H1 (cell line): ENCODE measurements around the gene LMNTD2. TPM values are rescaled to one million over a fixed set of nuclear protein-coding genes. Genes with fewer than 3 reads are reported as not detected.

ENCODE experiments used
- CTCF ChIA-PET: fragments of 300-600 bp; sonication (Branson Sonifier 250); formaldehyde crosslinking; loops from one replicate; lab custom pipeline; 2021; ENCODE audit not compliant: partially characterized antibody; lab: Charles Lee
- POLR2A ChIA-PET: fragments of 300-600 bp; sonication (Branson Sonifier 250); formaldehyde crosslinking; loops from one replicate; lab custom pipeline; 2021; ENCODE audit warnings: inconsistent platforms; ENCODE audit not compliant: partially characterized antibody; lab: Charles Lee
- DNase-seq, 2 experiments: peaks; one replicate each; pipeline versions ENCODE4 v3.0.0 to v3.0.0-alpha.2; 2010 to 2022; ENCODE audit warnings: low spot score in 2 of 2, low read depth in 1 of 2, mixed read lengths in 1 of 2
- FAIRE-seq: peaks from 2 replicates; lab custom pipeline; 2011; peaks lifted over from hg19 to GRCh38; lab: Jason Lieb, UNC
- H2AFZ ChIP-seq: 2 replicates; pipeline ENCODE4 v1.8.1; 2012; ENCODE audit warnings: low read length, inconsistent platforms
- H2AK5ac ChIP-seq: 2 replicates; pipeline ENCODE4 v1.6.1; 2013; ENCODE audit warnings: low read depth, low read length
- H2BK120ac ChIP-seq: replicated peaks from 2 replicates; pipeline ENCODE3; 2013; ENCODE audit warnings: low read depth, low read length, inconsistent platforms
- H2BK12ac ChIP-seq: 2 replicates; pipeline ENCODE4 v1.6.1; 2013; ENCODE audit warnings: low read depth, low read length
- H2BK15ac ChIP-seq: 2 replicates; pipeline ENCODE4 v1.6.1; 2013; ENCODE audit warnings: low read length
- H2BK20ac ChIP-seq: 2 replicates; pipeline ENCODE4 v1.6.1; 2013; ENCODE audit warnings: low read length
- H2BK5ac ChIP-seq: 2 replicates; pipeline ENCODE4 v1.6.1; 2013; ENCODE audit warnings: low read depth, low read length
- H3K14ac ChIP-seq: 2 replicates; pipeline ENCODE4 v1.6.1; 2013; ENCODE audit warnings: inconsistent platforms; ENCODE audit not compliant: insufficient read length
- H3K18ac ChIP-seq: 2 replicates; pipeline ENCODE4 v1.6.1; 2013; ENCODE audit warnings: low read length; ENCODE audit errors: extremely low read depth
- H3K23ac ChIP-seq: 2 replicates; pipeline ENCODE4 v1.6.1; 2013; ENCODE audit warnings: inconsistent platforms; ENCODE audit not compliant: insufficient read length
- H3K23me2 ChIP-seq: 2 replicates; pipeline ENCODE4 v1.6.1; 2013; ENCODE audit warnings: low read depth, low read length
- H3K27ac ChIP-seq: 2 replicates; pipeline ENCODE4 v1.6.1; 2011; ENCODE audit warnings: low read depth, low read length, inconsistent platforms
- H3K27me3 ChIP-seq, 4 experiments: replicated peaks in 1 of 4; 1 replicate in 1 of 4; 2 replicates in 3 of 4; pipeline versions ENCODE4 v1.6.1 to v1.8.1; 2011 to 2013; ENCODE audit warnings: low read length in 3 of 4, mild to moderate bottlenecking in 3 of 4, inconsistent platforms in 2 of 4, mixed read lengths in 2 of 4, moderate library complexity in 1 of 4; ENCODE audit not compliant: control insufficient read depth in 3 of 4, insufficient read depth in 3 of 4; ENCODE audit errors: extremely low read depth in 1 of 4
- H3K36me3 ChIP-seq, 4 experiments: 2 replicates each; pipeline versions ENCODE4 v1.6.1 to v1.8.1; 2011 to 2013; ENCODE audit warnings: mild to moderate bottlenecking in 4 of 4, low read length in 3 of 4, moderate library complexity in 2 of 4, control low read depth in 1 of 4, inconsistent platforms in 1 of 4; ENCODE audit not compliant: insufficient read depth in 4 of 4, control insufficient read depth in 2 of 4
- H3K4ac ChIP-seq: replicated peaks from 2 replicates; pipeline ENCODE3; 2013; ENCODE audit warnings: low read length, low read depth, mixed read lengths, inconsistent platforms; ENCODE audit not compliant: insufficient read length
- H3K4me1 ChIP-seq, 4 experiments: replicated peaks in 1 of 4; 1 replicate in 1 of 4; 2 replicates in 3 of 4; pipeline versions ENCODE4 v1.6.1 to v1.8.1; 2011 to 2013; ENCODE audit warnings: low read length in 3 of 4, inconsistent platforms in 2 of 4, mixed read lengths in 1 of 4; ENCODE audit not compliant: insufficient read depth in 4 of 4, control insufficient read depth in 3 of 4
- H3K4me2 ChIP-seq, 2 experiments: 2 replicates each; pipeline versions ENCODE4 v1.6.1 to v1.8.1; 2011 to 2013; ENCODE audit warnings: low read depth in 2 of 2, low read length in 2 of 2, control low read depth in 1 of 2, inconsistent platforms in 1 of 2, mild to moderate bottlenecking in 1 of 2; ENCODE audit not compliant: insufficient read depth in 1 of 2
- H3K4me3 ChIP-seq, 4 experiments: fragments of 200-600, 300-600 bp in 1 of 4; sonication (generic), shearing (Covaris generic), sonication (Bioruptor Twin) in 1 of 4; 2 replicates each; pipeline versions ENCODE4 v1.5.1 to v1.8.1; 2011 to 2016; ENCODE audit warnings: low read length in 4 of 4, low read depth in 3 of 4, control low read depth in 2 of 4, inconsistent platforms in 2 of 4, mild to moderate bottlenecking in 2 of 4, mixed read lengths in 1 of 4, moderate library complexity in 1 of 4; ENCODE audit not compliant: insufficient read depth in 2 of 4; ENCODE audit errors: extremely low read depth in 1 of 4
- H3K56ac ChIP-seq: replicated peaks from 2 replicates; pipeline ENCODE3; 2013; ENCODE audit warnings: low read depth, mild to moderate bottlenecking, mixed read lengths, low read length, inconsistent platforms; ENCODE audit not compliant: insufficient read length
- H3K79me1 ChIP-seq: 2 replicates; pipeline ENCODE4 v1.6.1; 2013; ENCODE audit warnings: low read depth, low read length, control low read depth
- H3K79me2 ChIP-seq, 2 experiments: 2 replicates each; pipeline versions ENCODE4 v1.6.1 to v1.8.1; 2012 to 2013; ENCODE audit warnings: low read length in 2 of 2, mild to moderate bottlenecking in 2 of 2, inconsistent platforms in 1 of 2; ENCODE audit not compliant: insufficient read depth in 2 of 2, control insufficient read depth in 1 of 2
- H3K9ac ChIP-seq, 4 experiments: replicated peaks in 1 of 4; 1 replicate in 1 of 4; 2 replicates in 3 of 4; pipeline versions ENCODE4 v1.6.1 to v1.8.1; 2011 to 2013; ENCODE audit warnings: low read depth in 3 of 4, low read length in 3 of 4, control low read depth in 2 of 4, mild to moderate bottlenecking in 2 of 4, moderate library complexity in 2 of 4, inconsistent platforms in 1 of 4; ENCODE audit errors: extremely low read depth in 1 of 4
- H3K9me3 ChIP-seq, 2 experiments: 2 replicates each; pipeline versions ENCODE4 v1.6.1 to v1.8.1; 2012 to 2013; ENCODE audit warnings: mild to moderate bottlenecking in 2 of 2, moderate library complexity in 2 of 2, control low read depth in 1 of 2, inconsistent platforms in 1 of 2, low read depth in 1 of 2, low read length in 1 of 2, mixed read lengths in 1 of 2; ENCODE audit not compliant: insufficient read depth in 2 of 2
- H4K20me1 ChIP-seq, 2 experiments: replicated peaks in 1 of 2; 2 replicates each; pipeline versions ENCODE3 to v1.8.1; 2011 to 2013; ENCODE audit warnings: inconsistent platforms in 2 of 2, low read length in 2 of 2, mild to moderate bottlenecking in 1 of 2; ENCODE audit not compliant: insufficient read depth in 2 of 2, control insufficient read depth in 1 of 2
- H4K5ac ChIP-seq: 2 replicates; pipeline ENCODE4 v1.6.1; 2013; ENCODE audit warnings: low read length, low read depth, mixed read lengths, inconsistent platforms; ENCODE audit not compliant: insufficient read length
- H4K8ac ChIP-seq: 2 replicates; pipeline ENCODE4 v1.8.0; 2013; ENCODE audit warnings: mild to moderate bottlenecking, moderate library complexity, low read length, inconsistent platforms; ENCODE audit not compliant: insufficient read depth; ENCODE audit errors: extremely low read depth
- H4K91ac ChIP-seq: replicated peaks from 2 replicates; pipeline ENCODE3; 2013; ENCODE audit warnings: low read length, mixed read lengths, inconsistent platforms; ENCODE audit not compliant: insufficient read length
- CEBPB ChIP-seq: IDR thresholded peaks from 2 replicates; pipeline ENCODE4 v1.6.1; 2012; ENCODE audit warnings: low read depth, low read length
- CTCF ChIP-seq, 3 experiments: IDR thresholded peaks; 1 replicate in 2 of 3; 2 replicates in 1 of 3; pipeline versions ENCODE4 v1.5.1 to v1.6.1; 2011; ENCODE audit warnings: low read length in 3 of 3, mild to moderate bottlenecking in 3 of 3, inconsistent platforms in 2 of 3, low read depth in 1 of 3, moderate library complexity in 1 of 3; ENCODE audit not compliant: insufficient read depth in 1 of 3; ENCODE audit errors: control extremely low read depth in 1 of 3
- EZH2 ChIP-seq: fragments of 200-600 bp; sonication (generic); IDR thresholded peaks from 2 replicates; pipeline ENCODE4 v1.7.1; 2012; ENCODE audit warnings: low read depth, mild to moderate bottlenecking, moderate library complexity, low read length, inconsistent platforms; ENCODE audit not compliant: severe bottlenecking
- FOSL1 ChIP-seq: IDR thresholded peaks from 2 replicates; pipeline ENCODE4 v1.6.1; 2011; ENCODE audit warnings: mild to moderate bottlenecking, low read depth, low read length, moderate library complexity; ENCODE audit not compliant: insufficient read depth
- HDAC2 ChIP-seq, 2 experiments: fragments of 300-600 bp in 1 of 2; sonication (generic) in 1 of 2; IDR thresholded peaks; 2 replicates each; pipeline ENCODE4 v1.6.1; 2011 to 2012; ENCODE audit warnings: low read depth in 2 of 2, low read length in 2 of 2, mild to moderate bottlenecking in 2 of 2, moderate library complexity in 2 of 2, borderline replicate concordance in 1 of 2, inconsistent platforms in 1 of 2
- RAD21 ChIP-seq, 2 experiments: IDR thresholded peaks in 1 of 2; conservative IDR thresholded peaks in 1 of 2; 2 replicates each; pipeline ENCODE4 v1.6.1; 2011; ENCODE audit warnings: low read depth in 2 of 2, low read length in 2 of 2, improper control_type of control experiment in 1 of 2, inconsistent platforms in 1 of 2, mild to moderate bottlenecking in 1 of 2, moderate library complexity in 1 of 2
- SP4 ChIP-seq: IDR thresholded peaks from 2 replicates; pipeline ENCODE4 v1.6.1; 2012; ENCODE audit warnings: low read length, inconsistent platforms
- YY1 ChIP-seq: IDR thresholded peaks from 2 replicates; pipeline ENCODE4 v1.6.1; 2011; ENCODE audit warnings: low read depth, mild to moderate bottlenecking, low read length
- whole genome bisulfite sequencing, 2 experiments: shearing (Covaris generic) in 1 of 2; methylation state at CpG; one replicate each; pipeline versions ENCODE4 v1.1.6 to v1.1.7; 2013 to 2015; ENCODE audit warnings: low lambda C conversion rate in 2 of 2, mixed read lengths in 2 of 2, inconsistent platforms in 1 of 2, low coverage in 1 of 2, missing lambda C conversion rate in 1 of 2; ENCODE audit not compliant: insufficient replicate concordance in 2 of 2, insufficient coverage in 1 of 2, insufficient read length in 1 of 2; ENCODE audit errors: extremely low coverage in 1 of 2, missing lambda C conversion rate in 1 of 2; 5-methylcytosine and 5-hydroxymethylcytosine counted together
- polyA plus RNA-seq, 7 experiments: library from polyadenylated mRNA; depleted of rRNA in 3 of 7; stranded (reverse) in 5 of 7; unstranded in 2 of 7; fragments of >200 nt in 5 of 7; fragments of 200-250 nt in 2 of 7; gene quantifications; 1 replicate in 5 of 7; 2 replicates in 1 of 7; 4 replicates in 1 of 7; pipeline versions ENCODE4 v1.2.1 to v1.2.3, GENCODE V29; 2011 to 2013; ENCODE audit warnings: missing spikeins in 2 of 7, mixed read lengths in 2 of 7
- total RNA-seq: library from RNA; stranded (reverse); fragmentation: NEBNext Ultra II Directional; extraction: Animal tissue kit (Norgen Biotek cat#: 25700); gene quantifications from 2 replicates; pipeline ENCODE4 v1.2.1, GENCODE V29; 2021

The LMNTD2 gene
- total and polyA plus RNA-seq, 2 of the 8 experiments (the other 6 are each of a cell fraction or from before 2014, with no cell fraction given) = 1.6 to 3.1 TPM

DNA sequence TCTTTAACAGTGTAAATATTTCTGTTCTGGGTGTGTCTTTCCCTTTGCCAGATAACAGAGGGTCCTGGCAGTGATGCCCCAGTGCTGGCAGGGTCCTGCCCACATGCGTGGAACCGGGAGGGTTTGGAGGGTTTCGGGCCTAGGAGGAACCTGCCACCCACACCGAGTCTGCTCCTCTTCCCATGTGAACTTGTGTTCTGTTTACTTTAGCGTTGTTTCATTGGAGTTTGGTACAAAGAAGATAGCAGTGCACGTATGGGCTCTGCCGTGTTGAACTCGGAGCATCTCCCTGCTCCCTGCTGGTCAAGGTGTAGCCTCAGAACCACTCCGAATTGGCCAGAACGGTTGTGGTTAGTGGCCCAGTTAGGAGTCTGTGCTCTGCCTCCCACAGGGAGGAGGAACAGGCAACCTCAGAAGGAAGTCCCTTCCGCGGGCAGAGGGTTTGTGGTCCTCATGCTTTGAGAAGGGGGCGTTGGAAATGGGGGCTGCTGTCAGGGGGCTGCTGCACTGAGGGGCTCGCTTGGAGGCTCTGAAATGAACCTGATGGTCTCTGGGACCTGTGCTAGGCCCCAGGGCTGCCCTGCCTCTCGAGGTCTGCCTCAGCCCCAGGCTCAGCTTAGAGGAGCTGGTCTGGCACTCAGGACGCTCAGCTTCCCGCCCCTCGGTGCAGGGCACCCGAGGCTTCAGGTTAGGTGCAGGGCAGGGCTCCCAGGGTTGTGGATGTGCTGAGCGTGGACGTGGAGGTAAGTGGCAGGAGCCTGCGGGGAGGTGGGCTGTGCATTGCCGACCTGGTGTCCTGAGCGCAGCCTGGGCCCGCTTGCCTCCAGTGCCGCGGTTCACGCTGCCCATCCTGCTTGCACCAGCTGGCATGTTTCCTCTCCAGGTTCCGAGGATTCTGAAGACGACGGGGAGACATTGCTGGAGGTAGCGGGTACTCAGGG, 26.1 kb upstream of the LMNTD2 start:
- no peak overlapping the region for H3K56ac ChIP-seq
- H3K79me1 ChIP-seq = peaks cover 11% of the 10 kb centered on the region
- POLR2A ChIA-PET = no interaction called here
- no peak overlapping the region for H3K18ac ChIP-seq
- no peaks in the 10 kb centered on the region for H3K9me3 ChIP-seq
- H3K27me3 ChIP-seq = no peaks in the 10 kb centered on the region
- H2BK120ac ChIP-seq = no peak overlapping the region
- FAIRE-seq = no peak
- H2BK12ac ChIP-seq = no peak overlapping the region
- H3K14ac ChIP-seq = no peak overlapping the region
- H2BK5ac ChIP-seq = no peak overlapping the region
- H2BK20ac ChIP-seq = no peak overlapping the region
- no peaks in the 10 kb centered on the region for H3K4me1 ChIP-seq
- H3K9ac ChIP-seq = no peak overlapping the region
- peaks cover 25 to 48% (median 45%) of the 10 kb centered on the region in 4 experiments; a peak in 7 of 8 replicates for H3K36me3 ChIP-seq
- 93% methylated on average over 27 of the region's 32 CpGs; no CpG with 5 or more reads in 1 of the 2 experiments for WGBS, 2 experiments
- no peak overlapping the region for H3K4ac ChIP-seq
- peaks cover 0 to 16% of the 10 kb centered on the region in 2 experiments; a peak in 2 of 4 replicates for H3K79me2 ChIP-seq
- peaks cover 19 to 26% of the 10 kb centered on the region in 2 experiments for H4K20me1 ChIP-seq
- H3K4me3 ChIP-seq = no peak overlapping the region
- H3K4me2 ChIP-seq = no peak overlapping the region
- no peak overlapping the region for H3K27ac ChIP-seq
- no peak for DNase-seq
- CTCF ChIA-PET = interaction anchor here (1.1 to 1.3 kb wide), 2 partner anchors 17 to 197 kb away, joined by 3 read pairs; no protein-coding TSS in a partner anchor
- H3K23me2 ChIP-seq = no peaks in the 10 kb centered on the region
- no peak overlapping the region for H2AK5ac ChIP-seq
- H2AFZ ChIP-seq = no peak overlapping the region
- H4K5ac ChIP-seq = no peak overlapping the region
- H4K91ac ChIP-seq = no peak overlapping the region
- no peak overlapping the region; the same call in 1 of the 2 replicates for H4K8ac ChIP-seq
- H2BK15ac ChIP-seq = no peak overlapping the region
- no peak overlapping the region for H3K23ac ChIP-seq
- TF ChIP-seq RAD21 (IDR thresholded peaks at IDR 0.05 in 1 of 2, conservative IDR thresholded peaks at IDR 0.05 in 1 of 2; ENCODE audit: low read depth in 2 of 2, low read length in 2 of 2) (no peak), HDAC2 (IDR thresholded peaks at IDR 0.05; ENCODE audit: borderline replicate concordance in 1 of 2, low read depth in 2 of 2, low read length in 2 of 2) (no peak), CEBPB (no peak), EZH2 (no peak), SP4 (no peak), FOSL1 (no peak), CTCF (IDR thresholded peaks at IDR 0.05; ENCODE audit: control extremely low read depth in 1 of 3, insufficient read depth in 1 of 3, low read depth in 1 of 3, low read length in 3 of 3) (no peak), YY1 (no peak)
